ENCODE measurements around the gene NAA60.

DNA sequence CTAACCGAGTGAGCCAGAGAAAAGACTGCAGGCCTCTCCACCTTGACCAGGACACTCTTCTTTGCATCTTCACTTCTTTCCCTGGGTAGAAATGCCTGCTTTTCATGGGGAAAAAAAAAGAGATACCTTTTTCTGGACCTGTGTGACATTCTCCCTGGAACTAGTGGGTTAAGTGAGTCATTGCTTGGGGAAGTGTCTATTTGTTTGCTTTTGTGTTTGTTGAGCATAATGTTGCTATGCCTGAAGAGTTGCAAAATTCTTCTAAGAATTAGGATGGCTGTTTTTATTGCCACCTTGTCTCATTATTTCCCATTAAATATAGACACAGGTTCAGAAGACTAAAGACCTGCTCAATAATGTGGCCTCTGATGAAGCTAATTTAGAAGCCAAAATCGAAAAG lies 76.1 kb downstream of the NAA60 start:
- TF ChIP-seq, protein P1, sequence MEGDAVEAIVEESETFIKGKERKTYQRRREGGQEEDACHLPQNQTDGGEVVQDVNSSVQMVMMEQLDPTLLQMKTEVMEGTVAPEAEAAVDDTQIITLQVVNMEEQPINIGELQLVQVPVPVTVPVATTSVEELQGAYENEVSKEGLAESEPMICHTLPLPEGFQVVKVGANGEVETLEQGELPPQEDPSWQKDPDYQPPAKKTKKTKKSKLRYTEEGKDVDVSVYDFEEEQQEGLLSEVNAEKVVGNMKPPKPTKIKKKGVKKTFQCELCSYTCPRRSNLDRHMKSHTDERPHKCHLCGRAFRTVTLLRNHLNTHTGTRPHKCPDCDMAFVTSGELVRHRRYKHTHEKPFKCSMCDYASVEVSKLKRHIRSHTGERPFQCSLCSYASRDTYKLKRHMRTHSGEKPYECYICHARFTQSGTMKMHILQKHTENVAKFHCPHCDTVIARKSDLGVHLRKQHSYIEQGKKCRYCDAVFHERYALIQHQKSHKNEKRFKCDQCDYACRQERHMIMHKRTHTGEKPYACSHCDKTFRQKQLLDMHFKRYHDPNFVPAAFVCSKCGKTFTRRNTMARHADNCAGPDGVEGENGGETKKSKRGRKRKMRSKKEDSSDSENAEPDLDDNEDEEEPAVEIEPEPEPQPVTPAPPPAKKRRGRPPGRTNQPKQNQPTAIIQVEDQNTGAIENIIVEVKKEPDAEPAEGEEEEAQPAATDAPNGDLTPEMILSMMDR (conservative IDR thresholded peaks at IDR 0.05), result no peak
- TF ChIP-seq EZH2 (IDR thresholded peaks at IDR 0.05; ENCODE audit: low read depth), result no peak

Measured in PC-9 (cell line).